Anterior cingulate cortex (tissue), 58 donors: ENCODE measurements around the gene OR52E1.
"Not testable (repeated sequence)": the region's sequence is repeated elsewhere in the genome, so short reads cannot be mapped to it uniquely, and the experiment has no call there.

Experiments used
- DNase-seq, 58 donors: peaks; one replicate each; lab custom pipeline; 2025; lab: John Stamatoyannopoulos, UW

OR52E1 gene

DNA sequence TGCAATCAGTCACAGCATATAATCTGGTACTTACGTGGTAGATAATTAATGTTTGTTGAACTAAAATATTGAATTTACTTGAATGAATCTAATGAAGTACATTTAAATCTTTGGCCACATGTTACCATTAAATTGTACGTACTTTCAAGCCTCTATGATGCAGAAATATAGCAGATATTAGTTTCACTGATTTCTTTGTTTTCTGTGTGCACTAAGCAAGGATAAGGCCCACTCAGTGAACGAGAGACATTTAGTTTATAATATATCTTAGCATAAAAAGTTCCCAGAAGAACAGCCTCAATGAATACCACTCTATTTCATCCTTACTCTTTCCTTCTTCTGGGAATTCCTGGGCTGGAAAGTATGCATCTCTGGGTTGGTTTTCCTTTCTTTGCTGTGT, at the start of gene OR52E1:
TSS of gene OR52E1 (plus strand) at position 301 of the 400 bp plus-strand sequence.
- DNase-seq, result no peak

DNA sequence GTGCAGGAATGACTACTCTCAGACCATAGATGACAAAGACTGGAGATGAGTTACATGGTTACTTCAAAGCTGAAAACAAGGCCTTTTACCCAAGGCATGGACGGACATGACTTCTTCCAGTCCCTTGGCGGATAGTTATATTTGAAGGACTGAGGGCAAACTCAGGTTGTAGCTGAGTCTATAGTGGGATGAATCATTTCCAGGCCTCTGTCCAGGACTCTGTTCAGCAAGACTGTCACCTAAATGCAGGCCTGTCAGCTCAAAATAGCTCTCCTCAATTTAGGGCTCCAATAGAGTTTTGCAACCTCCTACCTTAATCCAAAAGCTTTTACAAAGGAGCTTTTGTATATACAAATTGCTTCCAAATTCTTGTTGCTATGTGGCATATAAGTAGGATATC, 47.4 kb upstream of the OR52E1 start:
- no peak for DNase-seq

DNA sequence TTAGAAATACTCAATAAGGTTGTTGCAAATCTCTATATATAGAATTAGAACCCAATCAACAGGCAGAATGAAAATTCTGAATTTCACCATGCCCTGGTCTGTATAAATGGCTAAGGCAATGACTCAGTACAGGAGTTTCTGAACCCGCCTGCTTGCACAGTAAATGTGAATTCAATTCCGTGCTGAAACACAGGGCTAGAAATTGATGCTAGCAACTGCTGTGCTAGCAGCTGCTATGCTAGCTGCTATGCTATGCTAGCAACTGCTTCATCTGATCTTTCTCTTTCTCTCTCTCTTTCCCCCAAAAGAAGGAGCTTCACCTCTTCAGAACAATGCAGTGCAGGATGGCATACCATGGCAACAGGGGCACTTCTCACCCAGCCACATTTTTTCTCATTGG, 32.7 kb upstream of the OR52E1 start:
- DNase-seq, result peak in 3 of 58 donors; percentile 1 to 17 (median 9)

- DNase-seq, result no peak
Measured at GRCh38 chr11:5037926-5038325, 31.4 kb upstream of the OR52E1 start.

- DNase-seq, result peak in 1 of 58 donors; percentile 1
Measured at GRCh38 chr11:5038341-5038740, 31.0 kb upstream of the OR52E1 start.

GRCh38 chr11:5040876-5041275, 28.5 kb upstream of the OR52E1 start:
- no peak for DNase-seq

DNA sequence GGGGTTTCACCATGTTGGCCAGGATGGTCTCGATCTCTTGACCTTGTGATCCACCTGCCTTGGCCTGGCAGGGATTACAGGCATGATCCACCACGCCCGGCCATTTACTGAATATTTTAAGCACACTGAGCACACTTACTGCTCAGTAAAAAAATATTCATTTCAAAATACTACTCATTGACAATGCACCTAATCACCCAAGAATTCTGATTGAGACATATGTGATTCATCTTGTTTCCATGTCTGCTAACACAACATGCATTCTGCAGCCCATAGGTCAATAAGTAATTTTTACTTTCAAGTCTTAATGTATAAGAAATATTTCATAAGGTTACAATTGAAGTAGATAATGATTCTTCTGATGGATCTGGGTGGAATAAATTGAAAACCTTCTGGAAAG, 27.3 kb upstream of the OR52E1 start:
- DNase-seq, result no peak

- no peak for DNase-seq
Measured at GRCh38 chr11:5043380-5043779, 26.0 kb upstream of the OR52E1 start.

GRCh38 chr11:5046226-5046625, 23.1 kb upstream of the OR52E1 start, which contains the start of gene OR52J3:
TSS of gene OR52J3 (plus strand) at chr11:5046526. CDS start at chr11:5046526, 0 bp downstream.
- DNase-seq, result no peak

- no peak for DNase-seq
Measured at GRCh38 chr11:5046754-5047330, 22.5 kb upstream of the OR52E1 start.

DNA sequence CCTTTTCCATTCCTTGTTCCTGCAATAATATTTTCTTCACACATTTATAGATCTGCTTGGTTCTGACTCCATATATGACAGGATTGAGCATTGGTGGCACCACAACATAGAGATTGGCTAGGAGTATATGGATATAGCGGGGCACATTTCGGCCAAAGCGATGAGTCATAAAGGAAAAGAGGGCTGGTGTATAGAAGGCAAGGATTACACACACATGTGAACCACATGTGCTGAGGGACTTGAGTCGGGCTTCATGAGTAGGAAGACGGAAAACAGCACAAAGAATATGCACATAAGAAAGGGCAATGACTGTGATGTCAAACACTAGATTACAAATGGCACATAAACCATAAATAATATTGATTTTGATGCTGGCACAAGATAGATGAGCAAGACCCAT, 10.7 kb upstream of the OR52E1 start:
- not testable (repeated sequence) for DNase-seq

GRCh38 chr11:5059391-5059790, 10.0 kb upstream of the OR52E1 start, which contains the start of gene OR52E2:
TSS of gene OR52E2 (minus strand) at chr11:5059627. CDS start at chr11:5059627, 0 bp downstream.
- no peak for DNase-seq

GRCh38 chr11:5065027-5065426, 4.3 kb upstream of the OR52E1 start:
- DNase-seq, result no peak

- no peak for DNase-seq
Measured at GRCh38 chr11:5071799-5072198, 2.4 kb downstream of the OR52E1 start.

DNA sequence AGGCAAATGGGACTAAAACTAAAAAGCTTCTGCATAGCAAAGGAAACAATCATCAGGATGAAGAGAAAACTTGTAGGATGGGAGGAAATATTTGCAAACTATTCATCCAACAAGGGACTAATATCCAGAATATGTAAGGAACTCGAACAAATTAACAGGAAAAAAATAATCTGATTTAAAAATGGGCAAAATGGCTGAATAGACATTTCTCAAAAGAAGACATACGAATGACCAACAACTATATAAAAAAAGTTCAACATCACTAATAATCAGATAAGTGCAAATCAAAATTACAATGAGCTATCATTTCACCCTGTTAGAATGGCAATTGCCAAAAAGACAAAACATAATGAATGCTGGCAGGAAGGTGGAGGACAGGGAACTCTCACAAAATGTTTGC, 12.0 kb downstream of the OR52E1 start:
- DNase-seq, result no peak

- DNase-seq, result no peak
Measured at GRCh38 chr11:5083602-5084001, 14.2 kb downstream of the OR52E1 start.

DNA sequence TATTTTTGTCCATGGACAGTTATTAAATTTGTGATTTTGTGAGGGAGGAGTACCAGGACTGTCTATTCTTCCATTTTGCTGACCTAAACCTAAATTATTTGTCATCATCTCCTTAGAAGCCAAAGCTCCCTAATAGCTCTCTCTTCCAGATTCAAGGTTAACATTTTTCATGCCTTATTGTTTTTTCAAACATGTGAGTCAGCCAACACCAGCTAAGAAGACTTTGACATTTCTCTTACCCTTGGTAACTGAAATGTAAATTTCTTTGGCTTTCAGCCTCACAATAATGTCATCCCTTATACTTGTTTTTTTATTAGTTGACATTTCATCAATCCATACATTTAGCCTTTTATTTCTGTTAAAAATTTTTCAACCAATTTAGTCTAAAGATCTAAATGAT, 19.2 kb downstream of the OR52E1 start:
- DNase-seq, result no peak

GRCh38 chr11:5090668-5091067, 21.3 kb downstream of the OR52E1 start:
- no peak for DNase-seq

- no peak for DNase-seq
Measured at GRCh38 chr11:5092821-5093585, 23.6 kb downstream of the OR52E1 start.

- no peak for DNase-seq
Measured at GRCh38 chr11:5096011-5096410, 26.6 kb downstream of the OR52E1 start.

DNA sequence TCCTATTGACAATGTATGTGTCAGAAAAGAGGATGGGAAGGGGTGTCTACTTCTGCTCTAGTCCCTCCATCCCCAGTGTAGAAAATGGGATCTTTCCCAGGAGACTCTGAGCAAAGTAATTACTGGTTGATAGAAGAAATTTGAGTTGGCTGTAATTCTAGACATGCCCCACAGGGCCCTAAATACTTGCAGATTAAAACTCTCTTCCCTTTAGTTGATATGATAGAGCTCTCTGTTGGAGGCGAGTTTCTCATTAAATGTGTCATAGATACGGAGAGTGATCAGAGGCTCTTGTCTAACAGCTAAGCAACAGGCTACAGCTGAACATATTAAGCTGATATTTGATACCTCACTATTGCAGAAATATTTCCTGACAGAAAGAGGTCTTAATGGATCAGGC, 32.9 kb downstream of the OR52E1 start:
- DNase-seq, result no peak

- DNase-seq, result no peak
Measured at GRCh38 chr11:5103066-5103465, 33.7 kb downstream of the OR52E1 start.
